HG03108 (cell line): Measurements from ENCODE around the gene PDZD7.
"Not testable (repeated sequence)": the region's sequence is repeated elsewhere in the genome, so short reads cannot be mapped to it uniquely, and the experiment has no call there.

Source experiments
- ATAC-seq: cut with Tn5 transposase; IDR thresholded peaks from one replicate; pipeline ENCODE4 v1.9.1; 2021; ENCODE audit warnings: moderate library complexity; ENCODE audit not compliant: unreplicated experiment

PDZD7 gene

DNA sequence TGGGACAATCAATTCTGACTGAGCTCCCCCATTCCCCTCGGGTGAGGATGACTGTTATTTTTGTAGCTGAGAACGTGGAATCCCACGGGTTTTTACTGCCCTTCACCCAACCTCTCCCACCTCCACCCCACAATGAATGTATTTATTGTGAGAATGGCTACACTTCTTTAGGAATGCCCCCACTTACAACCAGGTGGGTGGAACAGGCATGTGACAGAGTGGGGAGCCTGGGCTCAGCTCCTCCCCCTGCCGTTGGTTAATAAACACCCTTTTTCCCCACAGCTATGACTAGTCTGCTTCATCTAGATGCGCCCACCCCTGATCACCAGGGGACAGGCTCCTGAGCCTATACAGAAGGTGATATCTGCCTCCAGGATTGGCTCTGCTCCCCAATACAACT, 45.6 kb downstream of the PDZD7 start:
- no peak for ATAC-seq

DNA sequence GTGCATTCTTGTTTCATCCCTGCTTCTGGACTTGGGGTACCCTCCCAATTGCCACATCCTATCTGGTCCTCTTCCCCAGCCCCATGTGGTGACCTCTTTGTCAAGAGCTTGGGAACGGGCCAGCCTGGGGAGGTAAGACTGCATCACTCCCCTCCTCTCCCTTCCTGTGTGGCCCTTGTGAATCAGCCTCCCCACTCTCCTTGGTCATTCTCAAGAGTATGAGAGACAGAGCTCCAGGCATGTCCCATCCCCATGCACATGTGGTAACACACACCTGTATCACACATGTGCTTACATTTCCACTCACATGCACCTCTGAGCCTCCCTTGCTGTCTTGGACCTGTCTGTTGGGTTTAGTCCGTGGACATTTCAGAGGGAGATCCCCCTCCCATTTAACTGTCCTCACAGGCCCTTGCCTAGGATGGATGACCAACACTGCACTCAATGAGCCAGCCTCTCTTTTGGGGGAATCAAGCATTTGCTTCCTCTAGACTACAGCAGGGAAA, 46.2 kb downstream of the PDZD7 start:
- ATAC-seq, result no peak

DNA sequence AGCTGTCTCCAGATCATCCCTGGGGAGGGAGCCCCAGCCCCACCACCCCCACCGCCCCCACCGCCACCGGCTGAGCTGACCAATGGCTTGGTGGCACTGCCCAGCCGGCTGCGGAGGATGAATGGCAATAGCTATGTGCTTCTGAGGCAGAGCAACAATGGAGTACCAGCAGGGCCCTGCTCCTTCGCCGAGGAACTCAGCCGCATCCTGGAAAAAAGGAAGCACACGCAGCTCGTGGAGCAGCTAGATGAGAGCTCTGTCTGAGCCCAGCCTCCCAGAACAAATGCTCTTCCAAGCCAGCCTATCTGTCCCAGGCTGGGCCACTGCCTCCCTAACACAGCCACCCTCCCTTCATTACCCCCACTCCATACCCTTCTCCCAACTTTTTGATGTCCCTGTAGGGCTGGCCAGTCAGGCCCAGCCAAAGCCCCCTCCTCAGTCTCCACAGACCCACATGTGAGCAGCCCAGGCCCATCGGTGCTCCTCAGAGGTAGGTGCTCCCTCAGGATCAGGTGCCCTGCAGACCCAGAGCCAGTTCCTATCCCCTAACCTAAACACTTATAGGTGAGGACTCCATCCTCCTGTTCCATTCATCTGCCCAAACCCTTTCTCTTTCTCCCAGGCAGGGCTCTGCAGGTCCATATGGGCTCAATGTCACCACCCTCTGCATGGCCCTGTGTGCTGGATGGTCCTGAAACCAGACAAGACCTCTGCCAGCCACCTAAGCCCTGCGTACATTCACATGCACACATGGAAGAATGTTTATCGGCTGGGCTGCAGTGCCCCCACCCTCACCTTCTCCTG, 46.9 kb downstream of the PDZD7 start:
- no peak for ATAC-seq

DNA sequence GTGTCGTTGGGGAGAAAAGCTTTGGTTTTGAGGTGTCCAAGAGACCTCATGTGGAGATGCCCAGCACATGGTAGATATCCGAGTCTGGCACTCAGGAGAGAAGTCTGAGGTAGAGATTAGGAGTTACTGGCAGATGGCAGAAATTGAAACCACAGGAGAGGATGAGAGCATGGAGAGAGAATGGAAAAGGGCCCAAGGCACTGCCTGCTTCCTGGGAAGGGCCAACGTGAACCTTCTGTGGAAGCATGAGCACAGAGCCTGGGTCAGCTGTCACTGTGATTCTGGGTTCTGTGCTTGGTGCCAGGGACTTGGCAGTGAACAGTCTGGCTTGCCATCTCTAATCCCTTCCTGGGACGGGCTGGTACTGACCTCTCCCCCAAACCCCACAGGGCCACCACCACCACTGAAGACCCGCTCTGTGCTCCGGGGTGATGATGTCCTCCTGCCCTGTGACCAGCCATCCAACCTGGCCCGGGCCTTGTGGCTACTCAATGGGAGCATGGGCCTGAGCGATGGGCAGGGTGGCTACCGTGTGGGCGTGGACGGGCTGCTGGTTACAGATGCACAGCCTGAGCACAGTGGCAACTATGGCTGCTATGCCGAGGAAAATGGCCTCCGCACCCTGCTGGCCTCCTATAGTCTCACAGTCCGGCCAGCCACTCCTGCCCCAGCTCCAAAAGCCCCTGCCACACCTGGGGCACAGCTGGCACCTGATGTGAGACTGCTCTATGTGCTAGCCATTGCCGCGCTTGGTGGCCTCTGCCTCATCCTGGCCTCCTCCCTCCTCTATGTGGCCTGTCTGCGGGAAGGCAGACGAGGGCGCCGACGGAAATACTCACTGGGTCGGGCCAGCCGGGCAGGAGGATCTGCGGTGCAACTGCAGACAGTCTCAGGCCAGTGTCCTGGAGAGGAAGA, 47.8 kb downstream of the PDZD7 start:
- ATAC-seq, result no peak

DNA sequence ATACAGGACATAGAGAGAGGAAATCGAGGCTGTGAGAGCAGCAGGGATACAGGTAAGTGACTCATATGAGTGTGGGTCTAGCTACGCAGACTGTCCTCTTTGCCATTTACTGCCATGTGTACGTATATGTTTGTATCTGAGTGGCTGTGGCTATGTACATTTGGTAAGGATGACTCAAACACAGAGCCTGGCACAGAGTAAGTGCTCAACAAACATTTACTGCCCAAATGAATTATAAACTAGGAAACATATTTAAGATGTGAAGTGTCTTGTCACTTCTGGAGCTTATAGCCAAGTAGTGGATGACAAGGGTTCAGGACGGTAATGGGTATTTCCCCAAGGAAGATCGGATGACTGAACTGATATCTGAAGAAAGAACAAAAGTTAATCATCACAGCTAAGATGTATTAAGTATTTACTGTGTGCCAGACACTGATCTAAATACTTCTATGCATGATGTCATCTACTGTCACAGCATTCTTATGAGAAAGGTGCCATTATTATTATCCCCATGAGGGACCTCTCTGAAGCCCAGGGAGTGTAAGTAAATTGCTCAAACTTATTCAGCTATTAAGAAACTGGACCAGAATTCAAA, 49.7 kb downstream of the PDZD7 start:
- no peak for ATAC-seq

DNA sequence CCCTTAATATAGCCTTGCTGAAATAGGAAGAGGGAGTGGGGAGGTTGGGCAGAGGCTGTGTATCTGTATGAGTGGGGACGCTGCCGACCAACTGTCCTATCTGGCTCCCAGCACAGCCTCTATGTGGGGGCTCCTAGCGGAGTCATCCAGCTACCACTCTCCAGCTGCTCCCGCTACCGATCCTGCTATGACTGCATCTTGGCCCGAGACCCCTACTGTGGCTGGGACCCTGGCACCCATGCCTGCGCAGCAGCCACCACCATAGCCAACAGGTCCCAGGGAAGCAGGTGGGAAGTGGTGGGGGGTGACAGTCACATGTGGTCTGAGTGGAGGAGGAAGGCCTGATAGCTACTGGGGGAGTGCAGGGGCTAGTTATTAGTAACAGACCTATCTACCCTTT, 50.2 kb downstream of the PDZD7 start:
- ATAC-seq, result no peak

DNA sequence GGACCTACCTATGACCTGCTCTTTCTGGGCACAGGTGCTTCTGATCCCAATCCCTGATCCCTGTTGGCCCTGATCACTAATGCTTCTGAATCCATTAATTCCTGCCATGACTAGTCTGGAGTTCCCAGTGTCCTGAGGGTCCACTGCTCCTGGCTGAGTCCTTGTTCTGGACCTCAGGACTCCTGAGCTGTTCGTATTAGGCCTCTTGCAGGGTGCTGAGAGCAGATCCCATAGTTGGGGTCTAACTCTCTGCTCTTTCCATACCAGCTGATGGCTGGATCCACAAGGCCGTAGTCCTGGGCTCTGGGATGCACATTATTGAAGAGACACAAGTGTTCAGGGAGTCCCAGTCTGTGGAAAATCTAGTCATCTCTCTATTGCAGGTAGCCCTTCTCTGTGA, 50.6 kb downstream of the PDZD7 start:
- no peak for ATAC-seq

DNA sequence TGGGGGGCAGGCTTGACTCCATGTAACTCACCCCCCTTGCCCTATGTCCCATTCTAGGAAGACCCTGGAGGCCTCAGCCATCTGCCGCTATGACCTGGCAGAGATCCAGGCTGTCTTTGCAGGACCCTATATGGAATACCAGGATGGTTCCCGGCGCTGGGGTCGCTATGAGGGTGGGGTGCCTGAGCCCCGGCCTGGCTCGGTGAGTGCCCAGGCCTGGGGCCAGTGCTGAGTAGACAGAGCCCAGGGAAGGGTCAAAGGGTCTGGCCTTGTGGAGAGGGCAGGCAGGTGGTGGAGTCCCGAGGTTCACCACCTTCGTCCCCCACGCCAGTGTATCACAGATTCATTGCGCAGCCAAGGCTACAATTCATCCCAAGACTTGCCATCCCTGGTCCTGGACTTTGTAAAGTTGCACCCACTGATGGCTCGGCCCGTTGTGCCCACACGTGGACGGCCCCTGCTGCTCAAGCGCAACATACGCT, 51.1 kb downstream of the PDZD7 start:
- ATAC-seq, result no peak

DNA sequence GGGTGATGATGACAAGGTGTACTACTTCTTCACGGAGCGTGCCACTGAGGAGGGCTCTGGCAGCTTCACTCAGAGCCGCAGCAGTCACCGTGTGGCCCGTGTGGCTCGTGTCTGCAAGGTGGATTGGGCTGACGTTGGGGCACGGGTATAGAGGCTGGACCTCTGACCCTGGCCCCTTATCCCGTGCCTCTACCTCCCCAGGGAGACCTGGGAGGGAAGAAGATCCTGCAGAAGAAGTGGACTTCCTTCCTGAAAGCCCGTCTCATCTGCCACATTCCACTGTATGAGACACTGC, 52.1 kb downstream of the PDZD7 start:
- ATAC-seq, result no peak

DNA sequence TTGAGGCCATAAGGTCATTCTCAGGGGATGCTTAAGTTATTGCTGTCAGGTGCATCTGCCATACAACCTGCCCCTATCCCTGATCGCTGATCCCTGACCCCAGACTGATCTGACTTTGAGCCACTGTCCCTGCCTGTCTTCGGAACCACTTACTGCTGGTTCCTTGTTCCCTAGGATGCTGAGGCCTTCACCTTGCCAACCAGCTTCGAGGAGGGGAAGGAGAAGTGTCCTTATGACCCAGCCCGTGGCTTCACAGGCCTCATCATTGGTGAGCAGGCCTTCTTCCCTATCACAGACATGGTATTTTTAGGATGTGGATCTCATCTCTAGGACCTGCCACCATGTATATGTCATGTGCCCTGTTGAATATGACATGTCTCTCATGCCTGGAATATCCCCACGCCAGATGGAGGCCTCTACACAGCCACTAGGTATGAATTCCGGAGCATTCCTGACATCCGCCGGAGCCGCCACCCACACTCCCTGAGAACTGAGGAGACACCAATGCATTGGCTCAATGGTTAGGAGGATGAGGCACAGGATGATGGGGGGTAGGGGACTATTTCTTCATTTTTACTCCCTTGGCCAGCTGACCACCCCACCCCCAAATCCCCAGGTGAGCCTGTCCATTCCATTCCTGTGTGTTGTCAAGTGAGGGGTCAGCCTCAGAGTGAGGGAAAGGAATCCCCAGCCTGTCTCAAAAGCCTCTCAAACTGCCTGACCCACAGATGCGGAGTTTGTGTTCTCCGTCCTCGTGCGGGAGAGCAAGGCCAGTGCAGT, 52.6 kb downstream of the PDZD7 start:
- ATAC-seq, result no peak

DNA sequence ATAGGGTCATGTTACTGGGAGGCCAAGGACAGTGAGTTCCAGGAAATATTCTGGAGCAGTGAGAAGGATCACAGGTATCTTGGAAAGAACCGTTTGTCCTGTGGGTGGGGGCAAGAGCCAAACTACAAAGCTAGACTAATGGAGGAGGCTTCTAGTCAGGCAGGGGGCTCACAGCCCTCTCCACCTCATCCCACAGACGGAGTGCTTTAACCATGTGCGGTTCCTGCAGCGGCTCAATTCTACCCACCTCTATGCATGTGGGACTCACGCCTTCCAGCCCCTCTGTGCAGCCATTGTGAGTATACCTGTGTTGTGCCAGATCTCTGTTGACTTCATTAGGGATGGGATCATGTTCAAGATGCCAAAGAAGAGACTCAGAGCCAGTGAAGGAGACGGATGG, 53.5 kb downstream of the PDZD7 start:
- ATAC-seq, result no peak

DNA sequence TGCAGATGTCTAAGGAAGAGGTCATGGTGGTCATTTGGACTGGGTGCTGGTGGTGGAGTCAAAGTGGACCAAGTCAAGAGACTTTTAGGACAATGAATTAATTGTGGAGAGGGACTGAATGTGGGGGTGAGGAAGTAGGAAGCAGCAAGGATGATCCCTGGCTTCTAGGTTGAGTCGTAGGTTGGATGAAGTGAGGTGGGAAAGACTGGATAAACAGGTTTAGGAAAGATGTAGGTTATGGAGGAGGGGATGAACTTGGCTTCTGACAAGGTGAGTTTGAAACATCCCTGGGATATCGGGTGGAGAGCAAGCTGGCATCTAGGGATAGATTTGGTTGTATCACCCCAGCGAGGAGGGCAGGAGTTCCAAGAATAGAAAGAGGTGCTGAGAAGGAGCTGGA, 54.0 kb downstream of the PDZD7 start:
- ATAC-seq, result no peak

DNA sequence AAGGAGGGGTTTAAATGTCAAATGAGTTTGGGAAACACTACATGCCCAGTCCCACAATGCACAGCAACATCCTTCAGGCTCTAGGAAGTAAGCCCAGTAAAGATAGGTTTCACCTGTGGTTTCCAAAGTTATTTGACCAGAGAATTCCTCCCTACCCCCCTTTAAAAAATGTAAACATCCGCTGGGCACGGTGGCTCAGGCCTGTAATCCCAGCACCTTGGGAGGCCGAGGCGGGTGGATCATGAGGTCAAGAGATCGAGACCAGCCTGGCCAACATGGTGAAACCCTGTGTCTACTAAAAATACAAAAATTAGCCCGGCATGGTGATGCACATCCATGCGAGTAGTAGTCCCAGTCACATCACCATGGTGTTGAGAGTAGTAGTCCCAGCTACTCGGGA, 55.5 kb downstream of the PDZD7 start:
- not testable (repeated sequence) for ATAC-seq

DNA sequence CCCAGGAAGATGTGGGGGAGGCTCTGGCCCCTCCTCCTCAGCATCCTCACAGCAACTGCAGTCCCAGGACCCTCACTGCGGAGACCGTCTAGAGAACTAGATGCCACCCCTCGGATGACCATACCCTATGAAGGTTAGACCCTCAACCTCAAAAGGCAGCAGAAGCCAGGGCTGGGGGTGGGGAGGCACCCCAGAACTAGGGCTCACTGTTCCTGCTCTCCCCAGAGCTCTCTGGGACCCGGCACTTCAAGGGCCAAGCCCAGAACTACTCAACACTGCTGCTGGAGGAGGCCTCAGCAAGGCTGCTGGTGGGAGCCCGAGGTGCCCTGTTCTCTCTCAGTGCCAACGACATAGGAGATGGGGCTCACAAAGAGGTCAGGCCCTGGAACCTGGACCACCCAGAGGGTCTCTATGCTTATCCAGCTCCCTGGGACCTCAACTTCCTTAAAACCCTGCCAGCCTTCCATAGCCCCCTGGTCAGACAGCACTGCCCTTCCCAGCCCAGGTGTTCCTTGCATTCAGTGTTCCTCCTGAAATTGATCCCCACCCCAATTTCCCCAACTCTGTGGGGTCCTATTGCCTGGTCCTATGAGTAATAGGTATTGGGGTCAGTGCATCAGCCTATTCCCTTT, 57.9 kb downstream of the PDZD7 start:
- no peak for ATAC-seq

DNA sequence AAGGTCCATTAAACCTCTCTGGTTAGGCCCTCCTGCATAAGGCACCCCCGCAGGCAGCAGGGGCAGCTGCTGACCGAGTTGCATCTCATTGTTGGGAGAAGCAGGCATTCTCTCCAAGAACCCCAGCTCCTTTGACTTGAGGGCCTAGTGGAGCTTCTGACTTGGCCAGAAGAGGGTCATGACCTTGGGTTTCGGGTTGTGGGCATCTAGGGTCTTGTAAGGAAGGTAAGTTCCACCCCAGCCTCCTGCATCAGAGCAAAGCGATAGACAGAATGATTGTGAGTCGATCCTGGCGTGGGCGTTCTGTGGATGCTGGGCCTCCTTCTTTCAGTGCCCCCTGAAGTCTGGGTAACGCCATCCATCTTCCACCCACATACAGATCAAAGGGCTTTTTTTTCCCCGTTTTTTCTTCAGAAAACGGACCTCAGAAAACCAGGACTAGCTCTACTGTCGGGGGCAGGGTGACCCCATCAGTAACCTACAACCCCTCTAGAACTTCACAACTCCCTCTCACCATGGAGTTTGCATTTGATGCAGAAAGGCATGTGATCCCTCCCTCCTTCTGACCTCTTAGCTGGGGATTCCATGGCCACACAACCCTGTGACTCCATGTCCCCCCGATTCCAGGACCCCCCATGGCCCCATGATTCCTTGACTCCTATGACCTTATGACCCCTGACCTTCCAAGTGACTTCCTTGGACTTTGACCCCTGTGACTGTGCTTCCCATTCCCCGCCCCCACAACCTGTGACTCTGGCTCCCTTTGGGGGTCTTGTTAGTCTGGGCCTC, 58.6 kb downstream of the PDZD7 start:
- no peak for ATAC-seq

DNA sequence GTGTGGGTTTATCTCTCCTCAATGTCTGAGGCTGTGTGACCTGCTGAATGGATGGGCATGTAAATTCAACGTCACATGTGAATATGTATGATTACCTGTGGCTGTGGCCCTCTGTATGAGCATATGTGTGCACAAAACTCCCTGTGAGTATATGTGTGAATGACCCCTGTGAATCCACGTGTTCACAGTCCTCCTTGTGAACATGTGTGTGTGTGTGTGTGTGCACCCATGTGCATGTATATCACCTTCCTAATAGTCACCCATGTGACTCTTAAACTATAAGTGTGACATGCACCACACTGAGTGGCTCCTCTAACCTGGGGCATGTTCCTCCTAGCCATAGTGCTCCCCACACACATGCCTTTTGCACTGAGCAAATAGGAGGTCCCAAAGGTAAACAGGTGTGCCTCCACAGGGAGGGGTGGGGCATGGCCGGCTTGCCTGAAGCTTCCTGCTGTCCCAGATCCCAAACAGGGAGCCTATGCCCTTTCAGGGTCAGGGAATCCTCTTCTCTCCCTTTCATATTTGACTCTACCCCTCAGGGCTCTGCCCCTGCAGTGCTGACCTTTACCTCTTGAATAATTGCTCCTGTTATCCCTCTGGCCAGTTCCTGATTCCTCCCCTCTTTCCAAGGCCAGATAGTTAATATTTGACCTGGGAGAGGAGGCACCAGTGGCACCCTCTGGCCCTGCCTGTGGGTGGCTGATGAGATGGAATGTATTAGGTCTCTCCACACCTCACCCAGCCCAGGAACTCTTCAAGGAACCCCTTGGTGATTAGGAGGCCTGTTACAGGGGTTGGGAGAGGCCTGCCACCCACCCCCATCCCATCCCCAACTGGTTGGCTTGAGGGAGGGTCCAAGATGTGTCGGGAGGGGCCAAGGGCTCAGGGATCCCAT, 59.8 kb downstream of the PDZD7 start:
- ATAC-seq, result no peak

DNA sequence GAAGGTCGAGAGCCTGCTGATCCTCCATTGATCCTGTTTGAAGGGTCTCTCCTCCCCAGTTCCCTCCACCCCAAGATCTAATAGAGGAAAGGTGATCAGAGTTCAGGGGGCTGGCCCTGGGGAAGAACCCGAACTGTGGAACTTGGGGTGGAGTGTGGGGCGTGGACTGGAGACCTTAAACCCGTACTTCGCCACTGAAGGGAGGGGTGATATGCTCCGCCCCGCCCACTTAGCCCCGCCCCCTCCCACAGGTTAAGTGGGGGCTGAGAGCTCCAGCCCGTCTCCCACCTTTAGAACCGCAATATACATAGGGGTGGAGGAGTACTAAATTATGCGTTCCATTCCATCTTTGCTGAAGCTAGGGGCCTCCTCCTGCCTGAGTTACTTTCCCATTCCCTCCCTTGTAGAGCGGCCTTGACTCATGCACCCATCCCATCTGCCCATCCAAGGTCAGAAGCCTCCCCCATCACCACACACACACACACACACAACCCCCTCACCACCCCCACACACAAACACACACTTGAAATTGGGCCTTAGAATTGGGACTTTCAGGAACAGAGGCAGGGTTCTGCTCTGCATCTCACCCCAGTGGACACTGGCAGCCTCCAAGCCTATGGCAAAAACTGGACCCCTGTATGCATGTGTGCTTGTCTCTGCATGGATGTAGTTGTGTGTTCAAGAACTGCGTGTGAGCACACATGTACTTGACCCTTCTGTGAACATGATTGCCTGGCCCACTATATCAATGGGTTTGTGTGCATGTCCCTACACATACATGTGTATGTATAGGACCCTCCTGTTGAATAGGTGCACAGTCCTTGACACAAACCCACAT, 60.6 kb downstream of the PDZD7 start:
- no peak for ATAC-seq
